B cell (primary cell): ENCODE measurements around the gene STOML1. TPM values are rescaled to one million over a fixed set of nuclear protein-coding genes. Genes with fewer than 3 reads are reported as not detected.

Source experiments
- ATAC-seq: fragments of 200-7000 bp; cut with Tn5 transposase; one replicate; pipeline ENCODE4 v1.10.0; 2021; ENCODE audit warnings: low read depth, mild to moderate bottlenecking, moderate number of reproducible peaks, moderate library complexity
- CTCF ChIA-PET: fragments of 350-600 bp; sonication (Branson Sonifier 250); formaldehyde crosslinking; loops from one replicate; lab custom pipeline; 2021; ENCODE audit warnings: antibody characterized with exemption, inconsistent platforms; lab: Charles Lee
- POLR2A ChIA-PET: fragments of 350-600 bp; sonication (Branson Sonifier 250); formaldehyde crosslinking; loops from one replicate; lab custom pipeline; 2021; ENCODE audit warnings: antibody characterized with exemption; lab: Charles Lee
- DNase-seq: peaks from one replicate; pipeline ENCODE4 v3.0.0; 2013
- H2AFZ ChIP-seq: 2 replicates; pipeline ENCODE4 v1.6.1; 2012; ENCODE audit warnings: mild to moderate bottlenecking, low read depth, low read length; ENCODE audit not compliant: insufficient read depth, poor library complexity, severe bottlenecking
- H3K27ac ChIP-seq, 2 donors: 1 replicate in 1 of 2; 2 replicates in 1 of 2; pipeline ENCODE4 v1.5.1; 2012 to 2013; ENCODE audit warnings: low read length in 2 of 2, mild to moderate bottlenecking in 2 of 2, moderate library complexity in 1 of 2
- H3K27me3 ChIP-seq, 4 experiments: fragments of 200-600 bp in 1 of 4; sonication (generic) in 1 of 4; replicated peaks in 1 of 4; 1 replicate in 2 of 4; 2 replicates in 2 of 4; pipeline versions ENCODE4 v1.6.1 to v1.7.0; 2013 to 2016; ENCODE audit warnings: low read length in 3 of 4, mild to moderate bottlenecking in 2 of 4, mixed read lengths in 1 of 4, moderate library complexity in 1 of 4; ENCODE audit not compliant: insufficient read depth in 4 of 4, control insufficient read depth in 3 of 4; ENCODE audit errors: control extremely low read depth in 1 of 4
- H3K36me3 ChIP-seq, 2 experiments: replicated peaks in 1 of 2; 1 replicate in 1 of 2; 2 replicates in 1 of 2; pipeline versions ENCODE4 v1.6.1 to v1.7.1; 2013; ENCODE audit warnings: low read length in 1 of 2; ENCODE audit not compliant: insufficient read depth in 2 of 2, control insufficient read depth in 1 of 2; ENCODE audit errors: control extremely low read depth in 1 of 2, extremely low read depth in 1 of 2
- H3K4me1 ChIP-seq, 2 donors: fragments of 200-600 bp in 1 of 2; sonication (generic) in 1 of 2; 1 replicate in 1 of 2; 2 replicates in 1 of 2; pipeline versions ENCODE4 v1.5.1 to v1.6.1; 2013 to 2017; ENCODE audit warnings: low read length in 2 of 2; ENCODE audit not compliant: control insufficient read depth in 2 of 2, insufficient read depth in 2 of 2
- H3K4me2 ChIP-seq: replicated peaks from 2 replicates; pipeline ENCODE3; 2012; ENCODE audit warnings: mild to moderate bottlenecking, low read depth, low read length; ENCODE audit not compliant: poor library complexity, severe bottlenecking
- H3K4me3 ChIP-seq, 5 experiments: fragments of 200-600 bp in 1 of 5; sonication (generic) in 1 of 5; 1 replicate in 3 of 5; 2 replicates in 2 of 5; pipeline versions ENCODE4 v1.5.1 to v1.7.0; 2011 to 2016; ENCODE audit warnings: low read length in 4 of 5, mild to moderate bottlenecking in 4 of 5, low read depth in 2 of 5, control low read depth in 1 of 5, moderate library complexity in 1 of 5; ENCODE audit not compliant: insufficient read depth in 1 of 5; ENCODE audit errors: control extremely low read depth in 1 of 5, extremely low read depth in 1 of 5
- H3K79me2 ChIP-seq: fragments of 200-600 bp; sonication (generic); one replicate; pipeline ENCODE4 v1.6.0; 2016; ENCODE audit warnings: low read length; ENCODE audit not compliant: control insufficient read depth, insufficient read depth
- H3K9ac ChIP-seq: fragments of 200-600 bp; sonication (generic); 2 replicates; pipeline ENCODE4 v1.6.1; 2017; ENCODE audit warnings: mild to moderate bottlenecking, low read length, moderate library complexity
- H3K9me3 ChIP-seq, 3 donors: one replicate each; pipeline versions ENCODE4 v1.6.1 to v1.7.1; 2013; ENCODE audit warnings: low read length in 2 of 3; ENCODE audit not compliant: control insufficient read depth in 2 of 3, insufficient read depth in 1 of 3; ENCODE audit errors: control extremely low read depth in 1 of 3
- H4K20me1 ChIP-seq: 2 replicates; pipeline ENCODE4 v1.6.0; 2012; ENCODE audit warnings: mild to moderate bottlenecking, low read length; ENCODE audit not compliant: insufficient read depth, control insufficient read depth, poor library complexity, severe bottlenecking
- H3K27ac Mint-ChIP-seq: one replicate; pipeline ENCODE4 v1.8.0; 2021; ENCODE audit warnings: mixed read lengths
- H3K27me3 Mint-ChIP-seq: one replicate; pipeline ENCODE4 v1.8.0; 2021; ENCODE audit warnings: mixed read lengths
- H3K4me1 Mint-ChIP-seq: one replicate; pipeline ENCODE4 v1.8.0; 2021; ENCODE audit warnings: mixed read lengths
- H3K4me3 Mint-ChIP-seq: one replicate; pipeline ENCODE4 v1.8.0; 2021; ENCODE audit warnings: mixed read lengths
- H3K9me3 Mint-ChIP-seq: one replicate; pipeline ENCODE4 v1.8.0; 2022; ENCODE audit warnings: mixed read lengths; ENCODE audit not compliant: insufficient read depth
- CTCF ChIP-seq: fragments of 200-600 bp; IDR thresholded peaks from one replicate; pipeline ENCODE4 v1.8.0; 2022; ENCODE audit warnings: antibody characterized with exemption, mild to moderate bottlenecking
- EZH2 ChIP-seq: IDR thresholded peaks from 2 replicates; pipeline ENCODE4 v1.6.1; 2012; ENCODE audit warnings: borderline replicate concordance, low read depth, mild to moderate bottlenecking, moderate library complexity, low read length; ENCODE audit not compliant: insufficient read depth, poor library complexity, severe bottlenecking
- WGBS: methylation state at CpG from one replicate; pipeline ENCODE4 v1.1.5; 2013; ENCODE audit warnings: missing lambda C conversion rate; ENCODE audit not compliant: insufficient coverage; 5-methylcytosine and 5-hydroxymethylcytosine counted together
- intact Hi-C: fragments of 100-400 bp; cut with micrococcal nuclease; formaldehyde crosslinking; loops from one replicate; pipeline ENCODE4 v1.10.0; 2022
- polyA plus RNA-seq: library from polyadenylated mRNA; depleted of rRNA; stranded (reverse); fragments of >200 nt; gene quantifications from 2 replicates; pipeline ENCODE4 v1.2.3, GENCODE V29; 2012
- total RNA-seq, 2 donors: library from RNA; stranded (reverse); fragments of 120-200 nt in 1 of 2; gene quantifications; 1 replicate in 1 of 2; 2 replicates in 1 of 2; pipeline versions ENCODE4 v1.2.3 to v1.2.4, GENCODE V29; 2013 to 2022

STOML1 gene
- total and polyA plus RNA-seq, 2 donors (not counting 1 experiment from before 2014, with no cell fraction given): 6.2 to 11.3 TPM

- DNase-seq (no peak), ATAC-seq (no peak)
- TF ChIP-seq CTCF: no peak
- no peak for TF ChIP-seq EZH2
- Histone ChIP-seq H3K4me3 (peak overlapping the region in 2 of 5 experiments; percentile 82 to 95), H3K4me2 (peak overlapping the region; percentile 94), H3K9ac (peak overlapping the region; percentile 91), H3K9me3 (no peaks in the 10 kb centered on the region), H3K36me3 (peaks cover 0 to 7% of the 10 kb centered on the region in 2 experiments), H2AFZ (peak overlapping the region; percentile 96), H3K27me3 (no peaks in the 10 kb centered on the region), H3K4me1 (peaks cover 48 to 66% of the 10 kb centered on the region in 2 donors), H3K27ac (no peak overlapping the region), H4K20me1 (peaks cover 21% of the 10 kb centered on the region), H3K79me2 (peaks cover 65% of the 10 kb centered on the region)
- Mint-ChIP-seq H3K27me3 (no peaks in the 10 kb centered on the region), H3K27ac (peak overlapping the region; percentile 83), H3K9me3 (no peaks in the 10 kb centered on the region), H3K4me3 (peak overlapping the region; percentile 87), H3K4me1 (peaks cover 54% of the 10 kb centered on the region)
- intact Hi-C loops: loop anchor here (5.0 to 10.0 kb wide), 8 partner anchors 356 to 1909 kb away; partner anchors contain the start of genes ARID3B, FBXO22, MYO9A and SENP8
- ChIA-PET CTCF (interaction anchor here (0.9 to 3.5 kb wide), 9 partner anchors 9 to 128 kb away, joined by 3 to 24 read pairs (median 7); no protein-coding TSS in a partner anchor), POLR2A (interaction anchor here (1.1 kb wide), 1 partner anchor 14 kb away, joined by 5 read pairs; no protein-coding TSS in a partner anchor)
- 100% methylated on average over 10 of the region's 10 CpGs for WGBS
Measured at GRCh38 chr15:73993211-73993994, 1.3 kb upstream of the STOML1 start.

- H3K4me2 ChIP-seq: peak overlapping the region; percentile 95
- no peaks in the 10 kb centered on the region for H3K27me3 ChIP-seq
- DNase-seq: no peak
- peaks cover 13% of the 10 kb centered on the region for H4K20me1 ChIP-seq
- H3K9me3 ChIP-seq: no peaks in the 10 kb centered on the region
- no peak for ATAC-seq
- TF ChIP-seq CTCF (peak; percentile 48), EZH2 (no peak)
- peak overlapping the region; percentile 87 for H2AFZ ChIP-seq
- H3K79me2 ChIP-seq: peaks cover 57% of the 10 kb centered on the region
- no peak overlapping the region for H3K27ac ChIP-seq
- peak overlapping the region; percentile 83 for H3K9ac ChIP-seq
- peaks cover 51 to 65% of the 10 kb centered on the region in 2 donors for H3K4me1 ChIP-seq
- Mint-ChIP-seq H3K4me3 (peak overlapping the region; percentile 71), H3K4me1 (peaks cover 54% of the 10 kb centered on the region), H3K27ac (peak overlapping the region; percentile 53), H3K27me3 (no peaks in the 10 kb centered on the region), H3K9me3 (no peaks in the 10 kb centered on the region)
- intact Hi-C loops: loop anchor here (1.0 to 10.0 kb wide), 9 partner anchors 19 to 1910 kb away; partner anchors contain the start of genes ARID3B, FBXO22, MYO9A and SENP8
- 89% methylated on average over 5 of the region's 5 CpGs for WGBS
- ChIA-PET POLR2A (no interaction called here), CTCF (interaction anchor here (1.1 to 3.5 kb wide), 2 partner anchors 20 to 23 kb away, joined by 3 to 24 read pairs; no protein-coding TSS in a partner anchor)
- H3K4me3 ChIP-seq: peak overlapping the region; percentile 2 to 85 (median 33)
- no peaks in the 10 kb centered on the region for H3K36me3 ChIP-seq
Measured at GRCh38 chr15:73992594-73992898, 451 bp upstream of the STOML1 start.
